SK-N-SH treated with all-trans-retinoic acid at 6 μM for 48 hours (cell line): ENCODE data around the gene ZNF160.

Experiments
- ARNTL ChIP-seq: fragments of 450-650 bp; formaldehyde crosslinking; IDR thresholded peaks from 2 replicates; pipeline ENCODE4 v1.5.0; 2020; ENCODE audit warnings: low read depth, mild to moderate bottlenecking, moderate library complexity, borderline replicate concordance
- GLIS3 ChIP-seq: fragments of 250-450 bp; sonication (Bioruptor Pico); IDR thresholded peaks from 2 replicates; pipeline ENCODE4 v1.5.0; 2020; ENCODE audit warnings: mild to moderate bottlenecking, moderate library complexity
- PATZ1 ChIP-seq: fragments of 250-450 bp; sonication (Bioruptor Pico); IDR thresholded peaks from 2 replicates; pipeline ENCODE4 v1.8.0; 2020; ENCODE audit warnings: mild to moderate bottlenecking, moderate library complexity, borderline replicate concordance
- RARB ChIP-seq: fragments of 250-450 bp; sonication (Bioruptor Pico); IDR thresholded peaks from 2 replicates; pipeline ENCODE4 v1.8.0; 2021; ENCODE audit warnings: mild to moderate bottlenecking, moderate library complexity
- ZFP3 ChIP-seq: fragments of 250-450 bp; sonication (Bioruptor Pico); IDR thresholded peaks from 2 replicates; pipeline ENCODE4 v1.5.0; 2020; ENCODE audit warnings: mild to moderate bottlenecking, moderate library complexity
- ZNF8 ChIP-seq: fragments of 450-650 bp; formaldehyde crosslinking; IDR thresholded peaks from 2 replicates; pipeline ENCODE4 v1.5.0; 2020; ENCODE audit warnings: mild to moderate bottlenecking, moderate library complexity

- TF ChIP-seq ZFP3 (no peak), ARNTL (CRISPR knock-in tag) (no peak), GLIS3 (CRISPR knock-in tag) (no peak), PATZ1 (CRISPR knock-in tag) (no peak), ZNF8 (CRISPR knock-in tag) (no peak), RARB (no peak)
These were observed 24.6 kb downstream of the ZNF160 start for GRCh38 chr19:53078668-53079067.
